CD14-positive monocyte (primary cell): ENCODE results near the gene SLC39A7. TPM values are rescaled to one million over a fixed set of nuclear protein-coding genes. Genes with fewer than 3 reads are reported as not detected.

ENCODE experiments used
- DNase-seq, 3 donors: peaks; one replicate each; pipeline ENCODE4 v3.0.0-alpha.2; 2011 to 2022
- H2AFZ ChIP-seq: 2 replicates; pipeline ENCODE4 v1.6.0; 2012; ENCODE audit warnings: mild to moderate bottlenecking, low read depth, low read length, inconsistent platforms; ENCODE audit not compliant: insufficient read depth, poor library complexity, severe bottlenecking
- H3K27ac ChIP-seq, 2 donors: 1 replicate in 1 of 2; 2 replicates in 1 of 2; pipeline ENCODE4 v1.5.1; 2012 to 2013; ENCODE audit warnings: low read length in 2 of 2, control low read depth in 1 of 2, inconsistent platforms in 1 of 2, low read depth in 1 of 2, mild to moderate bottlenecking in 1 of 2
- H3K27me3 ChIP-seq, 2 donors: one replicate each; pipeline versions ENCODE4 v1.6.0 to v1.6.1; 2011 to 2013; ENCODE audit warnings: low read length in 2 of 2; ENCODE audit not compliant: control insufficient read depth in 2 of 2, insufficient read depth in 2 of 2
- H3K36me3 ChIP-seq, 2 donors: replicated peaks in 1 of 2; 1 replicate in 1 of 2; 2 replicates in 1 of 2; pipeline versions ENCODE4 v1.5.1 to v1.6.1; 2012 to 2013; ENCODE audit warnings: low read length in 2 of 2, control low read depth in 1 of 2, inconsistent platforms in 1 of 2, mild to moderate bottlenecking in 1 of 2; ENCODE audit not compliant: insufficient read depth in 2 of 2, control insufficient read depth in 1 of 2
- H3K4me1 ChIP-seq, 2 donors: 1 replicate in 1 of 2; 2 replicates in 1 of 2; pipeline versions ENCODE4 v1.5.1 to v1.6.1; 2012 to 2013; ENCODE audit warnings: low read length in 2 of 2, control low read depth in 1 of 2, inconsistent platforms in 1 of 2, mild to moderate bottlenecking in 1 of 2, moderate library complexity in 1 of 2; ENCODE audit not compliant: insufficient read depth in 2 of 2, control insufficient read depth in 1 of 2
- H3K4me2 ChIP-seq: replicated peaks from 2 replicates; pipeline ENCODE3; 2012; ENCODE audit warnings: low read length, moderate library complexity, mild to moderate bottlenecking; ENCODE audit not compliant: poor library complexity, severe bottlenecking; ENCODE audit errors: extremely low read depth
- H3K4me3 ChIP-seq, 3 experiments: fragments of 200-600 bp in 1 of 3; sonication (generic) in 1 of 3; replicated peaks in 1 of 3; 1 replicate in 2 of 3; 2 replicates in 1 of 3; pipeline ENCODE4 v1.5.1; 2011 to 2013; ENCODE audit warnings: low read length in 3 of 3, mild to moderate bottlenecking in 3 of 3, control low read depth in 2 of 3, low read depth in 2 of 3, inconsistent platforms in 1 of 3, moderate library complexity in 1 of 3
- H3K79me2 ChIP-seq: 2 replicates; pipeline ENCODE4 v1.6.0; 2012; ENCODE audit warnings: mild to moderate bottlenecking, control low read depth, inconsistent platforms, low read length, moderate library complexity; ENCODE audit not compliant: insufficient read depth
- H3K9ac ChIP-seq: 2 replicates; pipeline ENCODE4 v1.6.0; 2017; ENCODE audit warnings: low read length, mild to moderate bottlenecking; ENCODE audit not compliant: insufficient read depth, poor library complexity, severe bottlenecking
- H3K9me3 ChIP-seq, 2 donors: replicated peaks in 1 of 2; 1 replicate in 1 of 2; 2 replicates in 1 of 2; pipeline versions ENCODE4 v1.5.1 to v1.6.1; 2012 to 2013; ENCODE audit warnings: low read length in 2 of 2, control low read depth in 1 of 2; ENCODE audit not compliant: control insufficient read depth in 1 of 2, insufficient read depth in 1 of 2
- H4K20me1 ChIP-seq: 2 replicates; pipeline ENCODE4 v1.6.0; 2012; ENCODE audit warnings: mild to moderate bottlenecking, low read length, control low read depth, moderate library complexity; ENCODE audit not compliant: insufficient read depth
- H3K27ac Mint-ChIP-seq, 7 donors: one replicate each; pipeline ENCODE4 v1.8.0; 2020; ENCODE audit warnings: mild to moderate bottlenecking in 7 of 7, mixed read lengths in 7 of 7, moderate library complexity in 6 of 7, inconsistent platforms in 2 of 7
- H3K27me3 Mint-ChIP-seq, 3 donors: one replicate each; pipeline ENCODE4 v1.8.0; 2021 to 2022; ENCODE audit warnings: low read depth in 3 of 3, mild to moderate bottlenecking in 3 of 3, mixed read lengths in 3 of 3, moderate library complexity in 3 of 3, inconsistent platforms in 1 of 3
- H3K36me3 Mint-ChIP-seq, 2 donors: one replicate each; pipeline ENCODE4 v1.8.0; 2020; ENCODE audit warnings: mixed read lengths in 2 of 2, inconsistent platforms in 1 of 2, mild to moderate bottlenecking in 1 of 2
- H3K4me1 Mint-ChIP-seq: one replicate; pipeline ENCODE4 v1.8.0; 2020; ENCODE audit warnings: mild to moderate bottlenecking, mixed read lengths
- H3K4me3 Mint-ChIP-seq, 2 donors: one replicate each; pipeline ENCODE4 v1.8.0; 2020; ENCODE audit warnings: mild to moderate bottlenecking in 2 of 2, mixed read lengths in 2 of 2, moderate library complexity in 1 of 2
- H3K9me3 Mint-ChIP-seq, 7 donors: one replicate each; pipeline ENCODE4 v1.8.0; 2020 to 2022; ENCODE audit warnings: mixed read lengths in 7 of 7, mild to moderate bottlenecking in 6 of 7, moderate library complexity in 6 of 7, inconsistent platforms in 2 of 7
- WGBS: methylation state at CpG from one replicate; pipeline ENCODE4 v1.1.5; 2013; ENCODE audit warnings: missing lambda C conversion rate; ENCODE audit not compliant: insufficient coverage; 5-methylcytosine and 5-hydroxymethylcytosine counted together
- intact Hi-C, 2 donors: fragments of 100-400 bp; cut with micrococcal nuclease; formaldehyde crosslinking; loops; one replicate each; pipeline versions ENCODE4 v1.15.0 to v1.15.1; 2023
- polyA plus RNA-seq, 3 donors: library from polyadenylated mRNA; depleted of rRNA in 1 of 3; unstranded in 2 of 3; stranded (reverse) in 1 of 3; fragments of 300-500 nt in 2 of 3; fragments of >200 nt in 1 of 3; fragmentation: Illumina TruSeq in 2 of 3; gene quantifications; 1 replicate in 2 of 3; 2 replicates in 1 of 3; pipeline ENCODE4 v1.2.3, GENCODE V29; 2012 to 2021
- TF ChIP-seq, protein P1 (sequence below): fragments of 200-600 bp; IDR thresholded peaks from one replicate; pipeline ENCODE4 v1.8.0; 2022; ENCODE audit warnings: antibody characterized with exemption, mild to moderate bottlenecking

Gene SLC39A7
- polyA plus RNA-seq, 3 donors: 14.5 to 32.7 (median 17.7) TPM

DNA sequence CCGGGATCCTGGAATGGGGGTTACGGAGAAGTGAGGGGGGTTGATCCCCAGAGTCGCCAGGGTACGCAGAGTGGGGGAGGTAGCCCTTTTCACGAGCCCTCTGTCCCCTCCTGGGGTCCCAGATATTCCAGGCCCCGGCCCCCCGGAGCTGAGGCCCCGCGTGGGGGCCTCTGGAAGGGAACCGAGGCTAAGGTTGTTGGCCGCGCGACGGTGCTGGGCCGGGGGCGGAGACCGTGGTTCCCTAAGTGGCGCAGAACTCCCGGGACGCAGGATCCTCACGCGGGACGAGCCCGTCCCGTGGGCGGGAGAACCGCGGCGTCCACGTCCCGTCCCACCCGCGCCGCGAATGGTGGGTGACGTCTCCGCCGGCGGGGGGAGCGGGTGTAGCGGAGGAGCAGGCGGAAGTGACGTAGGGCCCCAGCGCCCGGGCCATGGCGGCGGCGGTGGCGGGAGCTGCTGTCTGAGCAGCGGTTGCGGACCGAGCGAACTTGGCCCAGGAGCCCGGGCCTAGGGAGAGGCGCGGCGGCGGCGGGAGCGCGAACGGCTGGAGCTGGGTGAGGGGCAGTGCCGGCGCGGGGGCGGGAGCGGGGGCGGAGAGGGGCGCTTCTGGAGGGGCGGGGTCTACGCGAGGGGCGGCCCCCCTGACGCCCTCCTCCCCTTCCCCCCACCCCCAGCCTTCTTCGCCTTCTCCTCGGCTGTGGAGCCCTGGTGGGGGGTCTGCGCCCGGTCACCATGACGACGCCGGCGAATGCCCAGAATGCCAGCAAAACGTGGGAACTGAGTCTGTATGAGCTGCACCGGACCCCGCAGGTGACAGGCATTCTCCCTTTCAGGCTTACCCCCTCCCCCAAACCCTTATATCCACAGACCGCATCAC, 7.7 kb downstream of the SLC39A7 start, which contains the start of gene RING1:
RING1 (plus strand) TSS at position 410 of the 877 bp plus-strand sequence; CDS start at position 733, 323 bp downstream.
- Histone ChIP-seq H3K4me2 (peak within 1 kb of the TSS; percentile 99), H3K27ac (peak within 1 kb of the TSS; percentile 54 to 87), H3K9ac (peak within 1 kb of the TSS; percentile 83), H3K36me3 (peaks cover 15 to 34% of the 10 kb centered on the region in 2 donors), H3K9me3 (no peaks in the 10 kb centered on the region), H3K27me3 (peaks cover 4 to 13% of the 10 kb centered on the region in 2 donors), H3K4me3 (peak within 1 kb of the TSS; percentile 73 to 92 (median 89)), H3K79me2 (no peaks in the 10 kb centered on the region), H4K20me1 (peaks cover 8% of the 10 kb centered on the region), H2AFZ (peak within 1 kb of the TSS; percentile 97), H3K4me1 (peaks cover 37 to 50% of the 10 kb centered on the region in 2 donors)
- Mint-ChIP-seq H3K4me1 (peaks cover 40% of the 10 kb centered on the region), H3K9me3 (peaks cover 0 to 3% (median 0%) of the 10 kb centered on the region in 7 donors), H3K36me3 (peaks cover 29 to 33% of the 10 kb centered on the region in 2 donors), H3K27ac (peak within 1 kb of the TSS; percentile 83 to 95 (median 88)), H3K27me3 (peaks cover 15 to 27% (median 26%) of the 10 kb centered on the region in 3 donors), H3K4me3 (peak within 1 kb of the TSS; percentile 92 to 96)
- DNase-seq: peak; percentile 78 to 84 (median 82)
- 0% methylated on average over 56 of the region's 86 CpGs for WGBS
- intact Hi-C loops: loop anchor here in 1 of 2 donors (10.0 kb wide), 1 partner anchor 206 kb away; the partner anchor contains the start of genes CUTA and PHF1
- TF ChIP-seq, protein P1, sequence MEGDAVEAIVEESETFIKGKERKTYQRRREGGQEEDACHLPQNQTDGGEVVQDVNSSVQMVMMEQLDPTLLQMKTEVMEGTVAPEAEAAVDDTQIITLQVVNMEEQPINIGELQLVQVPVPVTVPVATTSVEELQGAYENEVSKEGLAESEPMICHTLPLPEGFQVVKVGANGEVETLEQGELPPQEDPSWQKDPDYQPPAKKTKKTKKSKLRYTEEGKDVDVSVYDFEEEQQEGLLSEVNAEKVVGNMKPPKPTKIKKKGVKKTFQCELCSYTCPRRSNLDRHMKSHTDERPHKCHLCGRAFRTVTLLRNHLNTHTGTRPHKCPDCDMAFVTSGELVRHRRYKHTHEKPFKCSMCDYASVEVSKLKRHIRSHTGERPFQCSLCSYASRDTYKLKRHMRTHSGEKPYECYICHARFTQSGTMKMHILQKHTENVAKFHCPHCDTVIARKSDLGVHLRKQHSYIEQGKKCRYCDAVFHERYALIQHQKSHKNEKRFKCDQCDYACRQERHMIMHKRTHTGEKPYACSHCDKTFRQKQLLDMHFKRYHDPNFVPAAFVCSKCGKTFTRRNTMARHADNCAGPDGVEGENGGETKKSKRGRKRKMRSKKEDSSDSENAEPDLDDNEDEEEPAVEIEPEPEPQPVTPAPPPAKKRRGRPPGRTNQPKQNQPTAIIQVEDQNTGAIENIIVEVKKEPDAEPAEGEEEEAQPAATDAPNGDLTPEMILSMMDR: no peak

DNA sequence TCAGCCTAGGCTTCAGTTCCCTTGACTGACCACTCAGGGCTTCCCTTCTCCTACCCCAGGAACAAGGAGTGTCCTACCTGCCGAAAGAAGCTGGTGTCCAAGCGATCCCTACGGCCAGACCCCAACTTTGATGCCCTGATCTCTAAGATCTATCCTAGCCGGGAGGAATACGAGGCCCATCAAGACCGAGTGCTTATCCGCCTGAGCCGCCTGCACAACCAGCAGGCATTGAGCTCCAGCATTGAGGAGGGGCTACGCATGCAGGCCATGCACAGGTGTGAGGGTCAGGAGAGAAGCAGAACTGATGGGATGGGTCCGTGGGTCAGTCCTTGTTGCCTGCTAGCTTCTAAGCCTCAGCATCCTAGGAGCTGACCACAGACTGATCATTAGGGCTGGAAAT, 9.2 kb downstream of the SLC39A7 start:
- 97% methylated on average over 10 of the region's 10 CpGs for WGBS
- H3K27me3 Mint-ChIP-seq: peaks cover 30 to 43% (median 33%) of the 10 kb centered on the region in 3 donors
- no peak overlapping the region for H3K4me3 Mint-ChIP-seq
- intact Hi-C loops: loop anchor here (5.0 to 10.0 kb wide), 2 partner anchors 37 to 205 kb away; partner anchors contain the start of genes CUTA (in 1 of the 2) and PHF1 (in 1 of the 2)
- Histone ChIP-seq H3K79me2 (no peaks in the 10 kb centered on the region), H3K27ac (no peak overlapping the region), H2AFZ (no peak overlapping the region), H3K9me3 (no peaks in the 10 kb centered on the region), H4K20me1 (no peaks in the 10 kb centered on the region), H3K4me3 (no peak overlapping the region), H3K36me3 (peaks cover 10 to 29% of the 10 kb centered on the region in 2 donors), H3K4me1 (peaks cover 31 to 42% of the 10 kb centered on the region in 2 donors), H3K27me3 (peaks cover 10 to 28% of the 10 kb centered on the region in 2 donors), H3K9ac (no peak overlapping the region), H3K4me2 (no peak overlapping the region)
- peaks cover 25 to 29% of the 10 kb centered on the region in 2 donors for H3K36me3 Mint-ChIP-seq
- H3K4me1 Mint-ChIP-seq: peaks cover 43% of the 10 kb centered on the region
- no peak for DNase-seq
- peaks cover 0 to 7% (median 0%) of the 10 kb centered on the region in 7 donors for H3K9me3 Mint-ChIP-seq
- H3K27ac Mint-ChIP-seq: peak overlapping the region in 1 of 7 donors; percentile 5
- TF ChIP-seq, protein P1: no peak
